NCI-H146 (cell line): ENCODE measurements around the gene ZDHHC8.
A peak's percentile ranks its signal among the peaks of the same experiment; 100 is the strongest.

Source experiments
- DNase-seq: peaks from one replicate; lab custom pipeline; 2025; lab: John Stamatoyannopoulos, UW

Gene ZDHHC8

DNA sequence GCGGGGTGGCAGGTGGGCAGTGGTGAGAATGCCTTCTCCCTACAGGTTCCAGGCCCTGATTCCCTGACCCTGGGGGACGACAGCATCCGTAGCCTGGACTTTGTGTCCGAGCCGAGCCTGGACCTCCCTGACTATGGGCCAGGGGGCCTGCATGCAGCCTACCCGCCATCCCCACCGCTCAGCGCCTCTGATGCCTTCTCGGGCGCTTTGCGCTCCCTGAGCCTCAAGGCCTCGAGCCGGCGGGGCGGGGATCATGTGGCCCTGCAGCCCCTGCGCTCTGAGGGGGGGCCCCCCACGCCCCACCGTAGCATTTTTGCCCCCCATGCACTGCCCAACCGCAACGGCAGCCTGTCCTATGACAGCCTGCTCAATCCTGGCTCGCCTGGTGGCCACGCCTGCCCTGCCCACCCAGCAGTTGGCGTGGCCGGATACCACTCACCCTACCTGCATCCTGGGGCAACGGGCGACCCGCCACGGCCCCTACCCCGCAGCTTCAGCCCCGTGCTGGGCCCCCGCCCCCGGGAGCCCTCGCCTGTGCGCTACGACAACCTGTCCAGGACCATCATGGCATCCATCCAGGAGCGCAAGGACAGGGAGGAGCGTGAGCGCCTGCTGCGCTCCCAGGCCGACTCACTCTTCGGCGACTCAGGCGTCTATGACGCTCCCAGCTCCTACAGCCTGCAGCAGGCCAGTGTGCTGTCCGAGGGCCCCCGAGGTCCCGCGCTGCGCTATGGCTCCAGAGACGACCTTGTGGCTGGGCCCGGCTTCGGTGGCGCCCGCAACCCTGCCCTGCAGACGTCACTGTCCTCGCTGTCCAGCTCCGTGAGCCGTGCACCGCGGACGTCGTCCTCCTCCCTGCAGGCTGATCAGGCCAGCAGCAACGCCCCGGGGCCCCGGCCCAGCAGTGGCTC lies 11.4 kb downstream of the ZDHHC8 start:
- no peak for DNase-seq

GRCh38 chr22:20143883-20144665 lies 12.5 kb downstream of the ZDHHC8 start:
- no peak for DNase-seq

GRCh38 chr22:20145206-20145831 lies 13.7 kb downstream of the ZDHHC8 start:
- no peak for DNase-seq

- no peak for DNase-seq
Measured at GRCh38 chr22:20145832-20146223, 14.2 kb downstream of the ZDHHC8 start.

GRCh38 chr22:20146777-20147176 lies 15.2 kb downstream of the ZDHHC8 start:
- DNase-seq = no peak

DNA sequence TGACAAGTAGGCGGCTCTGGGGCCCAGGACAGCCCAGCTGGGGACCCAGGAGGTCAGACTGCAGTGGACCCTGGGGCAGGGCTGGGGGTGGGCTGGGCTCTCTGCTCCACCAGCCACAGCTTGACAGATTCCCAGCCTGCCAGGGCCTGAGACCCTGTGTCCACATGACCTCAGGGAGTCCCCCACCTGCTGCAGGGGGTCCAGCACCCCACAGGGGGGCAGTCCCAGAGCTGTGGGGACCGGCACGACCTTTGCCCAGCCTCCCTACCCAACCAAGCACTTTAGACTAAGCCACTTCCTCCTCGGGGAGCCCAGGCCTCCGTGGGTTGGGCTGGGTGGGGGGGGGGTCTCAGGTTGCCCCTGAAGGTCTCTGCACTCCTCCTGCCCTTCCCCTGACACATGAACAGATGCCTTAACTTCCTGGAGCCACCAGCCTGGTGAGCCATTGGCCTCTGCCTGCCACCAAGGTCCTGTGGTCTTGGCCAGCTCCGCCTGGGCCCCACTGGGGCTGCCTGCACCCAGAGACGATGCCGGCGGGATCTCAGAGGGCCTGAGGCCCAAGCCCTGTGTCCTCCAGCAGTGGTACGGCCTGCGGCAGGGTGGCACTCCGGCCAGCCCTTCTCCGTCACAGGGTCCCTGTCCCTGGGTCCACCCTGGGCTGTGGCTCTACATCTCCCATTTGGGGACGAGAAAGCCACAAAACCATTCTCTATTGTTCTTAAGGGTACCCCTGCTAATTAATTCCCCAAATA lies 15.8 kb downstream of the ZDHHC8 start:
- DNase-seq = no peak

- no peak for DNase-seq
Measured at GRCh38 chr22:20148414-20148813, 16.8 kb downstream of the ZDHHC8 start.

DNA sequence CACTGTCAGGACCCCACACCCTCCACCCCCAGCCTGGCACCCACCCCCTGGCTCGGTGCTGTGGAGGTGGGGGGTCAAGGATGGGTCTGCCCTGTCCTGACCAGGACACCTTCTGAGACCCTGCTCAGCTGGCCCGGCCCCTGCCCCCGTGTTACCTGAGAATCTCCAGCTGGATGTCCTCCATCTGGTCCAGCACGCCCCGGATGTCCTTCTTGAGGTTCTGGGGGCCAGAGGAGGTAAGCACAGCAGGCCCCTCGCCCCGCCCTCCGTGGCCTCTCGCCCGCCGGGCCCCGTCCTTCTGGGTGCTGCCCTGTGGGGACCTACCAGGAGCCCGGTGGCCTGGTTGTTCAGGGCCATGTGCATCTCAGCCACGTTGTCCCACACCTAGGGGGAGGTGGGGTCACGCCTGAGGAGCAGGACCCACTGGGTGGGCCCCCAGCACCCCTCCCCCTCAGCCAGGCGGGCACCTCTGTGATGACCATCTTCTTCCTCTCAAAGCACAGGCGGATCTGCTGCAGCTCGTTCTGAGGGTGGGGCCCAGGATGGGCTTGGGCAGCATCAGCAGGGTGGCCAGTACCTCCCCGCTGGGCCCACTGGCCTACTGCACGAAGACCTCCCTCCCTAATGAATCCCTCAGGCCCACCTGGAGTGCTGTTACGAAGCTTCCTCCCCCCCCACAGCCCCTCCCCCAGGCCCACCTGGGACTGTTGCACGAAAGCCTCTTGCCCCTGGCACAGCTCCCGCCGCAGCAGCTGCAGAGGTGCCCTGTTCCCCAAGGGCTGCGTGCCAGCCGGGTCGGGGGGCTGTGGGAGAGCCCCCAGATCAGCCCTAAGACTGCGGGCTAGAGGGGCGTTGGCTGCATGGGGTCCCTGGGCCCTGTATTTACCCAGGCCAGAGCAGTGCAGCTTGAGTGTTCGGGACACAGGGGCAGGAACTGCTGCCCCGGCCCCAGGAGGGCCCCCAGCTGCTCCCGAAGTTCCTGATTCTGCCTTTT lies 17.9 kb downstream of the ZDHHC8 start:
- DNase-seq = no peak

- no peak for DNase-seq
Measured at GRCh38 chr22:20150381-20151275, 19.0 kb downstream of the ZDHHC8 start, which contains the start of gene CCDC188. Gene CCDC188 (minus strand): TSS chr22:20151055. CDS start chr22:20150986, 69 bp downstream.

- DNase-seq = no peak
Measured at GRCh38 chr22:20151276-20151588, 19.6 kb downstream of the ZDHHC8 start.

- DNase-seq = no peak
Measured at GRCh38 chr22:20152464-20152890, 20.9 kb downstream of the ZDHHC8 start.

GRCh38 chr22:20153945-20154344 lies 22.3 kb downstream of the ZDHHC8 start:
- no peak for DNase-seq

DNA sequence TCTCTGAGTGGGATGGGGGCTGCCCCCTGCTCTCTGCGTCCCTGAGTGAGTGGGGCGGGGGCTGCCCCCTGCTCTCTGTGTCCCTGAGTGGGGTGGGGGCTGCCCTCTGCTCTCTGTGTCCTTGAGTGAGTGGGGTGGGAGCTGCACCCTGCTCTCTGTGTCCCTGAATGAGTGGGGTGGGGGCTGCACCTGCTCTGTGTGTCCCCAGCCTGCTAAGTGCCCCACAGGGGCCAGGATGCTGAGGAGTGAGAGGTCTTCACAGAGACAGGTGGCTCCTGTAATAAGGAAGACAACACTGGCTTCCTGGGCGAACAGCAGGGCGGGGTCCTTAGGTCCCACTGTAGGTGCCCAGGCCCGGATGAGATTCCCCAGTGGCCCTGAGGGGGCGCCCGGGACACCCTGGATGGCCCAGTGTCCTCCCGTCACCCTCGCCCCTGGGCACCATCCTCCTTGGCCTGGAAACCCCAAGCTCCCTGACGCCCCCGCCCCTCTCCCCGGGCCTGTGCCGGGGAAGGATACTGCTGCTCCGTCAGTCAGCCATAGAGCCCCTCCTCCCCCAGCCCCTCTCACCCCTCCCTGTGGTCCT lies 23.1 kb downstream of the ZDHHC8 start:
- DNase-seq = peak; percentile 77

- peak; percentile 94 for DNase-seq
Measured at GRCh38 chr22:20155330-20156041, 23.9 kb downstream of the ZDHHC8 start.

- DNase-seq = no peak
Measured at GRCh38 chr22:20156042-20156389, 24.4 kb downstream of the ZDHHC8 start.

- DNase-seq = peak; percentile 60
Measured at GRCh38 chr22:20156611-20157429, 25.2 kb downstream of the ZDHHC8 start.

- DNase-seq = no peak
Measured at GRCh38 chr22:20157430-20158183, 26.0 kb downstream of the ZDHHC8 start.
